Measurements from ENCODE around the gene RNGTT.
"Not testable (repeated sequence)": the region's sequence is repeated elsewhere in the genome, so short reads cannot be mapped to it uniquely, and the experiment has no call there.

Gene RNGTT

GRCh38 chr6:88983532-88983931, 20.1 kb upstream of the RNGTT start:
- H3K4me3 ChIP-seq (ENCODE audit: low read depth, low read length), result no peak overlapping the region
- H3K36me3 ChIP-seq (ENCODE audit: control insufficient read depth in 2 of 2, insufficient read depth in 1 of 2, low read length in 2 of 2), result no peaks in the 10 kb centered on the region
- no peak overlapping the region for H3K27ac ChIP-seq (ENCODE audit: extremely low read depth, low read depth, low read length)
- POLR2A ChIA-PET, result interaction anchor here (0.8 to 3.8 kb wide), 2 partner anchors 97 to 134 kb away, joined by 3 to 39 read pairs; partner anchors contain the start of gene PNRC1
- H3K9me3 ChIP-seq (ENCODE audit: control insufficient read depth, insufficient read depth, low read depth, low read length), result no peaks in the 10 kb centered on the region
- TF ChIP-seq ZNF175 (tag by site-specific recombination; IDR thresholded peaks at IDR 0.05), result no peak
- TF ChIP-seq KLF16 (tag by site-specific recombination; IDR thresholded peaks at IDR 0.05), result no peak
- no peak for TF ChIP-seq PATZ1 (tag by site-specific recombination; IDR thresholded peaks at IDR 0.05)
- no peak for TF ChIP-seq ZNF404 (tag by site-specific recombination; IDR thresholded peaks at IDR 0.05)
- TF ChIP-seq ZNF146 (tag by site-specific recombination; IDR thresholded peaks at IDR 0.05), result no peak
- no peak for TF ChIP-seq ZNF366 (tag by site-specific recombination; conservative IDR thresholded peaks at IDR 0.05)
- no peak for TF ChIP-seq ZNF23 (tag by site-specific recombination; IDR thresholded peaks at IDR 0.05; ENCODE audit: borderline replicate concordance)
- TF ChIP-seq HOXC10 (CRISPR knock-in tag; IDR thresholded peaks at IDR 0.05), result no peak
- TF ChIP-seq ZFHX2 (tag by site-specific recombination; conservative IDR thresholded peaks at IDR 0.05), result no peak
- TF ChIP-seq KLF9 (tag by site-specific recombination; IDR thresholded peaks at IDR 0.05; ENCODE audit: low read depth), result no peak
- TF ChIP-seq ZNF155 (tag by site-specific recombination; IDR thresholded peaks at IDR 0.05), result no peak
- no peak for TF ChIP-seq MZF1 (tag by site-specific recombination; IDR thresholded peaks at IDR 0.05; ENCODE audit: borderline replicate concordance)
- TF ChIP-seq ZBTB8A (tag by site-specific recombination; IDR thresholded peaks at IDR 0.05), result no peak
- no peak for TF ChIP-seq ZNF311 (tag by site-specific recombination; IDR thresholded peaks at IDR 0.05; ENCODE audit: borderline replicate concordance)
- TF ChIP-seq ZBTB6 (tag by site-specific recombination; IDR thresholded peaks at IDR 0.05), result no peak
- no peak for TF ChIP-seq PRDM6 (tag by site-specific recombination; IDR thresholded peaks at IDR 0.05)
- no peak for TF ChIP-seq SP7 (tag by site-specific recombination; IDR thresholded peaks at IDR 0.05)
- TF ChIP-seq ZNF645 (tag by site-specific recombination; IDR thresholded peaks at IDR 0.05), result no peak
- CTCF ChIA-PET, result interaction anchor here (0.5 to 4.4 kb wide), 49 partner anchors 9 to 1981 kb away, joined by 3 to 108 read pairs (median 5); partner anchors contain the start of genes PM20D2, PNRC1, RNGTT and SRSF12
- no peaks in the 10 kb centered on the region for H3K4me1 ChIP-seq (ENCODE audit: control insufficient read depth, insufficient read depth, low read length)

- CTCF ChIA-PET, result interaction anchor here (0.6 to 4.4 kb wide), 61 partner anchors 9 to 1980 kb away, joined by 3 to 108 read pairs (median 4); partner anchors contain the start of genes LYRM2, PM20D2, PNRC1 and SRSF12
- H3K9me3 ChIP-seq (ENCODE audit: control insufficient read depth, insufficient read depth, low read depth, low read length); H3K36me3 ChIP-seq (ENCODE audit: control insufficient read depth in 2 of 2, insufficient read depth in 1 of 2, low read length in 2 of 2); H3K27ac ChIP-seq (ENCODE audit: extremely low read depth, low read depth, low read length); H3K4me1 ChIP-seq (ENCODE audit: control insufficient read depth, insufficient read depth, low read length); H3K4me3 ChIP-seq (ENCODE audit: low read depth, low read length): not testable (repeated sequence)
- POLR2A ChIA-PET, result interaction anchor here (0.5 to 3.8 kb wide), 5 partner anchors 97 to 845 kb away, joined by 3 to 39 read pairs (median 3); partner anchors contain the start of gene PNRC1
Observed at GRCh38 chr6:88983129-88983528, 19.7 kb upstream of the RNGTT start.

All from HEK293 (cell line).